GM21529 (cell line): ENCODE results near the gene ZFPL1.
A peak's percentile ranks its signal among the peaks of the same experiment; 100 is the strongest.

Source experiments
- ATAC-seq: cut with Tn5 transposase; IDR thresholded peaks from one replicate; pipeline ENCODE4 v1.9.1; 2021; ENCODE audit not compliant: unreplicated experiment

ZFPL1 gene

DNA sequence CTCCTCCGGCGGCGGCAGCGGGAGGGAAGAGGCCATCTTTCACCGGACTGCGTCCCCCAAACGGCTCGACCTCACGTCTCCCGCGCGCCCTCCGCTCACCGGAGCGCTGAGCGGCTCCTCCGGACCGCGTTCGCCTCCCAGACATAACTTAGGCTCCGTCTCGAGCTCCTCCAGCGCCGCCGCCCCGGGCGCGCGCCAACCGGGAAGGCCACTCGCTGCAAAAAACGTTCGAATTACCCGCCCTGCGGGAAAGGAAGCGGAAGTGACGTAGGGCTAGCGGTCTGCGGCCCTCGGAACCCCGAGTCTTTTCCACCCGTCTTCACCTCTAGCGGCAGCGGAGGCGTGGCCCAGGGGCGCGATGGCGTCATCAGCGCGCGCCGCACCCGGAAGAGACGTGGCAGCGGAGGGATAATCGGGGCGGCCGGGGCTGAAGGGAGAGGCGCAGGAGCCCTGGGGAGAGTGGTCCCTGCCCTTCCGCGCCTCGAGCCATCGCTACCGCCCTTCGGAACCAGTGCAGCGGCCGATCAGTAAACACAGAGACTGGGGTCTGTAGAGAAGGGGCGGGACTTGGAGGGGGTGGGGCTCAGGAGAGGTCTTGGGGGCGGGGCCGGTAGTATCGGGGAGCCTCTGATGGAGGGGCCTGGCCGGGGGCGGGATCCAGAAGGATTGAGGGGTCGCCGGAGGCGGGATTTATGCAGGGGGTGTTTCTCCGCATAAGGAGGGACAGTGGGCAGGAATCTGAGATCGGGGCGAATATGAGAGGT, at the start of gene ZFPL1, which contains the start of gene CDCA5:
Gene ZFPL1, plus strand, starts transcription at position 389 of the 764 bp plus-strand sequence. CDS start 477 bp downstream, outside the sequence.
Gene CDCA5, minus strand, starts transcription at position 207 of the 764 bp plus-strand sequence. Its CDS starts 62 bp downstream, at position 145.
- peak; percentile 72 for ATAC-seq

GRCh38 chr11:65034423-65034822, 49.6 kb upstream of the ZFPL1 start:
- ATAC-seq: no peak

DNA sequence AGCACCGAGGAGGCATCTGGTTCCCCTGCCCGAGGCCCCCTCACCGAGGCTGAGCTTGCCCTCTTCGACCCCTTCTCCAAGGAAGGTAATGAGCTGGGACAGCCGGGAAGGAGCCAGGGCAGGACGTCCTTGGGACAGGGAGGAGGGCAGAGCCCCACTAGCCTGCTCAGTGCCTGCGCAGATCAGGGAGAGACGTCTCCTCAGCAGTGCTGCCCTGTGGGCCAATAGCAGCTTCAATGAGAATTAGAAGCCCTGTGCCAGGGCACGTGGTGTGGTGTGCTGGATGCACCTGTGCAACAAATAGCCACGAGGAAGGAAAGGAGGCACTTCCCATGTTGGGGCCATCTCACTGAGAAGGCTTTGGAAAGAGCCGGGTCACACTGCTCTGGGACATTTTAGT, 48.4 kb upstream of the ZFPL1 start:
- no peak for ATAC-seq

DNA sequence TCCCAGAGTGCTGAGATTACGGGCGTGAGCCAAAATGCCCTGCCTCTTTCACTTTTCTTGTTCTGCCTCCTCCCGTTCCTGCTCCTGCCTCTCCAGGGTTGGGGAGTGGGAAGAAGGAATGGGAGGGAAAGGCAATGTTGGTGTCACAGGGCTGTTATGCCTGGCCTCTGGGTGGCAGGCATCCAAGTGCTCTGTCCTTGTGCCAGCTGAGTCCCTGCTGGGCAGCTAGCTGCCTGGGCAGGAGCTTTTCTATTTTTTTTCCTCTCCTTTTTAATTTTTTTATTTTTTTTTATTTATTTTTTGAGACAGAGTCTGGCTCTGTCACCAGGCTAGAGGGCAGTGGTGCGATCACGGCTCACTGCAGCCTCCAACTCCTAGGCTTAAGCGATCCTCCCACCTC, 47.1 kb upstream of the ZFPL1 start:
- ATAC-seq: no peak

DNA sequence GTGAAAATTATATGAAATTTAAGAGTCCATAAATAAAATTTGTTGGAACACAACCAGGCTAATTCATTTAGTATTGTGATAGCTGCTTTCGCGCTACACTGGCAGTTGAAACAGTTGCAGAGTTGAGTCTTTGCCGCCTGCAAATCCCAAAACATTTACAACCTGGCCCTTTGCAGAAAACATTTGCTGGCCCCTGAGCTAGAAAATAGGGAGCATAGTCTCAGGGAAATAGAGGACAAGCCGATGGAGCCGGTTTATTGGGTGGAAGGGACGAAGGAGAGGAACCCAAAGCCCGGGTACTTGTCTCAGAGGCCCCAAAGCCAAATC, 43.5 kb upstream of the ZFPL1 start:
- ATAC-seq: no peak

GRCh38 chr11:65040847-65041622, 43.0 kb upstream of the ZFPL1 start, which contains the start of gene SAC3D1:
SAC3D1 (plus strand) TSS chr11:65041210; CDS start chr11:65041293, 83 bp downstream.
- ATAC-seq: peak; percentile 84

DNA sequence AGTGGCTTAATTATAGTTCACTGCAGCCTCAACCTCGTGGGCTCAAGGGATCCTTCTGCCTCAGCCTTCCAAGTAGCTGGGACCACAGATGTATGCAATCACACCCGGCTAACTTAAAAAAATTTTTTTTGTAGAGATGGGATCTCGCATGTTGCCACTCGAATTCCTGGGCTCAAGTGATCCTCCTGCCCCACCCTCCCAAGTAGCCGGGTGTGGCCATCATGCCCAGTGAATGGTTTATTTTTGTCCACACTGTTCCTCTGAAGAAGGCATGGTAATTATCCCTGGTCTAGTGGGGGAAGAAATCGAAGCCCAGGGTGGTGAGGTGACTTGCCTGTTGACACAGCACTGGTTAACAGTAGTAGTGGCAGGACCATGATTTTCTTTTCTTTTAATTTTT, 41.1 kb upstream of the ZFPL1 start:
- ATAC-seq: no peak

GRCh38 chr11:65043881-65044501, 40.0 kb upstream of the ZFPL1 start:
- ATAC-seq: no peak

DNA sequence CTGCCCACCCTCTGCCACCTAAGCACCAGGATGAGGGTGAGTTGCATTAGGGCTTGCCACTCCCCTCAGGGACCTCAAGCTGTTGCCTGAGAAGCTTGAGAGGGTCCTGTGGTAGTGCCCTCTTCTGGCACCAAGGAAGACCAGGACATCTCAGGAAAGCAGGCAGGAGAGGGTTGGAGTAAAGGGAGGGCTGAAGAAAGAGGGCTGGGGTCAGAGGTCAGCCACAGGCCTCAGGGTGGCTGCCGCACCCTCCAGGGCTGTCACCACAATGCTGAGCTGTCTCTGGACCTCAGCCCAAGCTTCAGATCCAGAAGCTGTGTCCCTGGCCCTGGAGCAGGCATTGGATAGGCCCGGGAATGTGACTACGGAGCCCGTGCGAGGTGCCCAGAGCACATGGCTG, 39.0 kb upstream of the ZFPL1 start:
- ATAC-seq: no peak

DNA sequence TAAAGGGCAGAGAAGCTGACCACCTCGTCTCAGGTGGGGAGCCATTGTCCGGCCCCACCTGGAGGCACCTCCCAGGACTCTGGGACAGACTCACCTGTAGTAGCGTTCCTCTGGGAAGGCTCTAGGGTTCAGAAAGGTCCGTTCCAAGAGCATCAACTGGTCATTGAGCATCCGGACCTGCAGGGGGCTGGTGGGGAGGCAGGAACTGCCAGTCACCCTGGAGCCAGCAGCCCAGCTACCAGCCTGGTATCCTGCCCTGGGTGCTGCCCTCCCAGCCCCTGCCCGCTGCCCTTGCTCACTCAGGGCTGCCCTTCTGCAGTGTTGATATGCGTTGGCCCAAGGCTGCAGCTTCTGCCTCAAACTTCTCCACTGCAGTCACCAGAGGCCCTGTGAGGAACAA, 38.3 kb upstream of the ZFPL1 start:
- ATAC-seq: no peak

DNA sequence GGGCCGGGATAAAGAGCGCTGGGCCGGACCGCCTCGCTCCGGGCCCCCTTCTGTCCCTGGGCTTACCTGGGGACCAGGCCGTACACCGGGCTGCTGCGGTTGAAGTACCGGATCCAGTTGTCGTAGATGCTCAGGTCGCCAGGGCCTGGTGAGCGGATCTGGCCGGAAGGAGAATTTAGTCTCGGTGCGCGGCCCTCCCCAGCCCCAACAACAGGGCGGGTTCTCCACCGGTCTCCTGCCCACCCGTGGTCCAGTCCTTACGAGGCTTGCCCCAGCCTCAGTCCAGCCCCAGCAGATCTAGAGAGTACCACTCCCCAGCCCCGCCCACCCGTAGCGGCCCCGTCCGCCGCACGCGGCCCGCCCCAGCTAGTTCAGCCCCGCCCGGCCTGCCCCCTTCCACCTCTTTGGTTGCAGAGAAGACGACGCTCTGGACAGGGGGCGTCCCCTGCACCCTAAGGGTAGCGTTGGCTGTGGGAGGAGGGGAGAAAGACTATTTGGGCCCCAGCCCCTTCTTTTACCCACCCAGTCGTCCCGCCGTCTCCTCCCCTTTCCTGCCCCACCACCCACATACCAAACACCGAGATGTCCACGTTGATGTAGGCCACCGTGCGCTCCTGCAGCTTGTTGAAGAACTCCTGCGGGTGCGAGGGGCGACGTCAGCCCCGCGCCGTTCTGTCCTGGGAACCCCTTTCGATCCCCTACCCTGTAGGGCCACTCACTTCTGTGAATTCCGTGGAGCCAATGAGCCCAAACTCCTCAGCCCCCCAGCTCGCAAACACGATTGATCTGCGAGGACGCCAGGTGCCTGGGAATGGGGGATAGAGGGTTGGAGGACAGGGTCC, 36.2 kb upstream of the ZFPL1 start:
- ATAC-seq: no peak

DNA sequence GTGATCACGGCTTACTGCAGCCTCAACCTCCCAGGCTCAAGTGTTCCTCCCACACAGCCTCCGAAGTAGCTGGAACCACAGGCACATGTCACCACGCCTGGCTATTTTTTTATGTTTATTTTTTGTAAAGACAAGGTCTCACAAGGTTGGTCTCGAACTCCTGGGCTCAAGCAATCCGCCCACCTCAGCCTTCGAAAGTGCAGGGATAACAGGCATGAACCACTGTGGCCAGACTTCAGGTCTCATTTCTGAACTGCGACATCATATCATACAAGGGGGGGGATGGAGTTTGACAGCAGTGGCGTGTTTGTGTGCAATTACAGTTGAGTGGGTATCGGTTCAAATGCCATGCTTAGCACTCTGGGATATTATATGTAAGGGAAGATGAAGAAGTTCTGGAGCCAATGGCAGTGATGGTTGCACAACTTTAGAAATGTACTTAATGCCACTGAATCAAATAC, 32.6 kb upstream of the ZFPL1 start:
- ATAC-seq: no peak

- no peak for ATAC-seq
Measured at GRCh38 chr11:65053827-65054508, 30.1 kb upstream of the ZFPL1 start.

- no peak for ATAC-seq
Measured at GRCh38 chr11:65055538-65055937, 28.5 kb upstream of the ZFPL1 start.

DNA sequence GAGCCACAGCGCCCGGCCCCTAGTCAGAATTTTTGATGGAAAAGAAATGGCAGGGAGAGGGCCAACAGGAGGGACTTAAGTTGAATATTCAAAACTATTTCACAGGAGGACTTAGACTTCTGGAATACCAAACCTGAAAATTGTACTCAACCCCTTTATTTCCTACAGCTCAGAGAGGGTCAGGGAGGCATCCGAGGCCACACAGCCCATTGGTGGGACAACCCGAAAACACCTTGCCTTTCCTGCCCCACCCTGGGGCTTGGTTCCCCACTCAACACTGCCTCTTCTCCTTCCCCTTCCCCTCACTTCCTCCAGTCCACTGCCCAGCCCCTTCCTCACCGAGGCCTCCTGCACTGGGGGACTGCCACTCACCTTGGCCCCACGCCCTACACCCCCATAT, 27.0 kb upstream of the ZFPL1 start:
- ATAC-seq: no peak

GRCh38 chr11:65057526-65057925, 26.5 kb upstream of the ZFPL1 start:
- no peak for ATAC-seq

- ATAC-seq: no peak
Measured at GRCh38 chr11:65058012-65058411, 26.0 kb upstream of the ZFPL1 start.

DNA sequence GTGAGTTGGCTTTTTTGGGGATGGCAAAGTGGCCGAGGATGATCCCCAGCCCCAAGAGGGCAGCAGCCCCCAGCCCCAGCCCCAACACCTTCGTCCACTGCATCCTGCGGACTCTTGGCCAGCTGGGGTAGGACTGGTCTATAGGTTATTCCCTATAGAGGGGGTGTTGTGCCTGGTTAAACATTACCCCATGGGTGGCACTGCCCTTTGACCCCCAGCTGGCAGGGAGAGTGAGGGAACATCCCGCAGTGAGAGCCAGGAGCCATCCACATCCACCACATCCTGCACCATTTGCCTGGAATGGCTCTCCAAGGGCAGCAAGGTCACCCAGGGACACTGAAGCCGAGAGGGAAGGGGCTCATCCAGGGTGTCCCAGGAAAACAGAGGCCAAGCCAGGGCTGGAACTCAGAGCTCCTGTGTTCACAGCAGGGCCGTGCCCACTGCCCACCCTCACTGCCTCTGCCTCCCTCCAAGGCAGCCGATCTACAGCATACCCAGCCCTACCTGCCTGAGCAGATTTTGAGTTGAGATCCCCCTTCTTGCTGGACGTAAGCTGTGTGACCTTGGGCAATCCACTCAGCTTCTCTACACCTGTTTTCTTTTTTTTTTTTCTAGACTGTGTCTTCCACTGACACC, 25.5 kb upstream of the ZFPL1 start, which contains the start of gene NAALADL1:
Gene NAALADL1, minus strand, starts transcription at position 135 of the 636 bp plus-strand sequence. Its CDS starts 32 bp downstream, at position 103.
- no peak for ATAC-seq

GRCh38 chr11:65059523-65059922, 24.5 kb upstream of the ZFPL1 start:
- no peak for ATAC-seq
